Astrocyte of the cerebellum (primary cell): ENCODE results near the gene ASTN2.
A peak's percentile ranks its signal among the peaks of the same experiment; 100 is the strongest.

ENCODE experiments used
- DNase-seq: peaks from one replicate; pipeline ENCODE4 v3.0.0-alpha.2; 2011; ENCODE audit warnings: low read depth
- H3K4me3 ChIP-seq: 2 replicates; pipeline ENCODE4 v1.5.1; 2011; ENCODE audit warnings: mild to moderate bottlenecking, low read depth, low read length, moderate library complexity
- in situ Hi-C: cut with HindIII; loops from 2 replicates; pipeline ENCODE4 v1.10.0; 2017; ENCODE audit warnings: low sequenced_read_pairs
- TF ChIP-seq, protein P1 (sequence below): IDR thresholded peaks from 2 replicates; pipeline ENCODE4 v1.5.1; 2012; ENCODE audit warnings: low read length, low read depth, moderate library complexity, mild to moderate bottlenecking; ENCODE audit errors: missing control alignments

The ASTN2 gene

DNA sequence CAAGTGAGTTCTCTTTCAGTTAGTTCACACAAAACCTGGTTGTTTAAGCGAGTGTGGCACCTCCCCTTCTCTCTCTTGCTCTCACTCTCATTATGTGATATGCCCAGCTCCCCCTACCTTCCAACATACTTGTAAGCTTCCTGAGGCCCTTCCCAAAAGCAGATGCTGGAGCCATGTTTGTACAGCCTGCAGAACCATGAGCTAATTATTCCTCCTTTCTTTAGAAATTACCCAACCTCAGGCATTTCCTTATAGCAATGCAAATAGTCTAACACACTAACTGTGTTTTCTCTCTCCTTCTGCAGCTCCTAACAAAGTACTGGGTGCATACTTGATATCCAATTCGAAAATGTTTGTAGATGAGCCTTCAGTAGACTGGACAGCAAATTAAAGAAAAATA, 665.1 kb downstream of the ASTN2 start:
- H3K4me3 ChIP-seq = no peak overlapping the region
- TF ChIP-seq, protein P1, sequence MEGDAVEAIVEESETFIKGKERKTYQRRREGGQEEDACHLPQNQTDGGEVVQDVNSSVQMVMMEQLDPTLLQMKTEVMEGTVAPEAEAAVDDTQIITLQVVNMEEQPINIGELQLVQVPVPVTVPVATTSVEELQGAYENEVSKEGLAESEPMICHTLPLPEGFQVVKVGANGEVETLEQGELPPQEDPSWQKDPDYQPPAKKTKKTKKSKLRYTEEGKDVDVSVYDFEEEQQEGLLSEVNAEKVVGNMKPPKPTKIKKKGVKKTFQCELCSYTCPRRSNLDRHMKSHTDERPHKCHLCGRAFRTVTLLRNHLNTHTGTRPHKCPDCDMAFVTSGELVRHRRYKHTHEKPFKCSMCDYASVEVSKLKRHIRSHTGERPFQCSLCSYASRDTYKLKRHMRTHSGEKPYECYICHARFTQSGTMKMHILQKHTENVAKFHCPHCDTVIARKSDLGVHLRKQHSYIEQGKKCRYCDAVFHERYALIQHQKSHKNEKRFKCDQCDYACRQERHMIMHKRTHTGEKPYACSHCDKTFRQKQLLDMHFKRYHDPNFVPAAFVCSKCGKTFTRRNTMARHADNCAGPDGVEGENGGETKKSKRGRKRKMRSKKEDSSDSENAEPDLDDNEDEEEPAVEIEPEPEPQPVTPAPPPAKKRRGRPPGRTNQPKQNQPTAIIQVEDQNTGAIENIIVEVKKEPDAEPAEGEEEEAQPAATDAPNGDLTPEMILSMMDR = no peak
- no peak for DNase-seq
- in situ Hi-C loops = no loop called here

DNA sequence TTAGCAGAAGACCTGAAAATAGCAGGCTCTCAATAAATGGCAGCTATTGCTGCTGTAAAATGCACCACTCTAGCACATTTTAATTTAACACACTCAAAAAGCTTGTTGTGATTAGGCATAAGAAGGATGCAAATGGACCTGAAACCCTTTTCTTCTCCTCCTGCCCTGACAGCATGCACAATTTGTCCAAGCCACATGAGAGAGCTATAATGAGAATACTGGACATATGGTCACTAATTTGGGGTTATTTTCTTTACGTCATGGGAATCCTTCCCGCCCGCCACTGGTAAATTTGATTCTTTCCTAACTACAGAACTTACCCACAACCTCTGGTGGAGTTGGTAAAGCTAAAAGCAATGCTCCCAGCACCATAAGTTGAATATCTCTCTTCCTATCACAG, 665.7 kb downstream of the ASTN2 start:
- TF ChIP-seq, protein P1 = no peak
- no peak overlapping the region for H3K4me3 ChIP-seq
- no peak for DNase-seq
- in situ Hi-C loops = no loop called here

DNA sequence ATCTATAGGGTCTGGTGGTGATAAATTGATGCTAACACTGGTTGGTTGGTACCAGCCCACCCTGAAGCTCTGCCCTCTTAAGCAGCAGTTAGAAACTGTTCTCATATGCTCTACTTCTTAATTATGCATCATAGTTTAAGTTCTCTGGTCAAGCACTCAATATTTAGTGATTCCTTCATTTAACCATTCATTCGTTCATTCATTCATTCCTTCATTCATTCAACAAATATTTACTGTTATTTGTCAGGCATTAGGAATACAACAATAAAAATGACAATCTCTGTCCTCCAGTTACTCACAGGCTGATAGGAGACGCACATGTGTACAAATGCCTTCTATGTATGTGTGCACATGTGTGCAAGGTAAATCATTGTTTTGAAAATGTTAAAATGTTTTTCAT, 673.1 kb downstream of the ASTN2 start:
- DNase-seq = no peak
- in situ Hi-C loops = no loop called here
- H3K4me3 ChIP-seq = no peak overlapping the region
- TF ChIP-seq, protein P1 = no peak

DNA sequence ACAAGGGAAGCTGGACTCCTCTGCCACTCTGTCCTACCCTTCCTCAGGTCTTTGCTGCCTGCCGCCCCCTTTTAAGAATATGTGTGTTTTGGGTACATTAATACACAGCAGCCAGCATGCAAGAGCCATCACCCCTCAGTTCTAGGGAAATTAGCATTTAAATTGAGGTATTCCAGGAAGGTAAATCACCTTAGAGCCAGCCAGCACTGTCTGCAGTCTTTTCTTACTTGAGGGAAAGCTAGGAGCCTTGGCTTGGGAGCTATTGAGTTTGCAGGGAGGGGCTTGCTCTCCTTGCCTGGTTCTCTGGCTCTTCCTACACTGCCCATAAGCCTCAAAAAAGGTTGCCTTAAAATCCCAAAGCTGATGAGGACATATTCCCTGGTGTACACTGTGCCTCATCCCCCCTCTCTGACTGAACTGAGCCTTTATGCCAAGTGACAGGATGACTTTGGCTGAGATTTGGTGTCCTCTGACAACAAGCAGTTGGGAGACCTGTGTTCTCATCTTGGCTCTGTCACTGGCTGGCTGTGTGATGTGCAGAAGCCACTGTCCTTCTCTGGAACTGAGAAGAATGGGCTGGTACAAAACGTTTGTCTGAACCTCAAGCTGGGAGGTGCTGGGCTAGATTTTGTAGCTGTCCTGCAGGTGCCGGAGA, 673.6 kb downstream of the ASTN2 start:
- H3K4me3 ChIP-seq = no peak overlapping the region
- in situ Hi-C loops = no loop called here
- DNase-seq = no peak
- TF ChIP-seq, protein P1 = no peak

DNA sequence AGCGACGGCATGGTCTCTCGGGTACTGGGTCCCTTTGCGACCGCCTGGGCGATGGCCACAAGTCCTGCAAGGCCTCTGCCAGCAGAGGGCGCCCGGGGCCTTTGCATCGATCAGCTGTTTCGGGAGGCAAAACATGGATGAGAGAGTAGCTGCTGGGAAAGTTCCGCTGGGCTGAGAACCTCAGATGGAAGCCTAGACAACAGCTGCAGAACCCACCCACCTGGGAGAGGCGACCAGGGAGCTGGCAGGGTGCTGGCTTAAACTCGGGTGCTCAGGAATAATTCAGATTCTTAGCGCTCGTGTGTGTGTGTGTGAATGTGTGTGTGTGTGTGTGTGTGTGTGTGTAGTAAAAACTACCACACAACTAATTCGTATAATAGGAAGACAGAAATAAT, 677.7 kb downstream of the ASTN2 start:
- in situ Hi-C loops = no loop called here
- TF ChIP-seq, protein P1 = peak; percentile 95
- H3K4me3 ChIP-seq = no peak overlapping the region
- peak; percentile 36 for DNase-seq

DNA sequence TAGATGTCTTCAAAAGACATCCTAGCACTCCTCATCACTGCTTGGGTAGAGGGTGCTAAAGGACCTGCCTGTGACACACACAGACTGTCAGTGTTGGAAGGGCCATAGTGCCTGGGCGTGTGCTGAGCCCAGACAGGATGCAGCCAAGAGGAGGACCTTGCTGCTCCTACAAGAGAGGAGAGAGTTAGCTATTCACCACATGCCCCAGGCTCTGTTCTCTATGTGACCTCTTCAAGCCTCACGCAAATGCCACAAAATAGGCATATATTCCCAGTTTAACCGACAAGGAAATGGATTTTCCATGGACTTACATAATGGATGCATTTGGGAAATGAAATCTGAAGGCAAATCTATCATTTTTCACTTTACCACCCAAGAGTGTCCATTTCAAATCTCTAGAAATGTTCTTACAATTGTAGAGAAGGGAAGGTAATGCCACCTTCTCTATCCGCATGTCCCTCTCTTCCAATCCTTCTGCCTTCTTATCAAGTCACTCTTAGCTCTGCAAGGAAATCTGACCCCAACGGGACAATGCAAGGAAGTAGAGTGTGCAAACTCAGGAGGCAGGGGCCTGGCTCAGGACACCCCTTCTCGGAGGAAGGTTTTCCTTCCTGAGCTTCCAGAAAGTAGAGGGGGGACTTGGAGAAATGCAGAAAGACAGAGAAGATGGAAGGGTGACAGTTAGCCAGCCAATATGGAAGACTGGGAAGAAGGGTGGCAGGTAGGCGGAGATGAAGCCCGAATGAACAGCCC, 678.3 kb downstream of the ASTN2 start:
- TF ChIP-seq, protein P1 = no peak
- DNase-seq = no peak
- in situ Hi-C loops = no loop called here
- no peak overlapping the region for H3K4me3 ChIP-seq
